GM21381 (cell line): ENCODE measurements around the gene CLASP1.
"Not testable (repeated sequence)": the region's sequence is repeated elsewhere in the genome, so short reads cannot be mapped to it uniquely, and the experiment has no call there.

ENCODE experiments used
- ATAC-seq: cut with Tn5 transposase; IDR thresholded peaks from one replicate; pipeline ENCODE4 v1.9.1; 2021; ENCODE audit warnings: mild to moderate bottlenecking, moderate library complexity; ENCODE audit not compliant: unreplicated experiment

The CLASP1 gene

GRCh38 chr2:121335294-121336290 is 313.7 kb downstream of the CLASP1 start:
- no peak for ATAC-seq

DNA sequence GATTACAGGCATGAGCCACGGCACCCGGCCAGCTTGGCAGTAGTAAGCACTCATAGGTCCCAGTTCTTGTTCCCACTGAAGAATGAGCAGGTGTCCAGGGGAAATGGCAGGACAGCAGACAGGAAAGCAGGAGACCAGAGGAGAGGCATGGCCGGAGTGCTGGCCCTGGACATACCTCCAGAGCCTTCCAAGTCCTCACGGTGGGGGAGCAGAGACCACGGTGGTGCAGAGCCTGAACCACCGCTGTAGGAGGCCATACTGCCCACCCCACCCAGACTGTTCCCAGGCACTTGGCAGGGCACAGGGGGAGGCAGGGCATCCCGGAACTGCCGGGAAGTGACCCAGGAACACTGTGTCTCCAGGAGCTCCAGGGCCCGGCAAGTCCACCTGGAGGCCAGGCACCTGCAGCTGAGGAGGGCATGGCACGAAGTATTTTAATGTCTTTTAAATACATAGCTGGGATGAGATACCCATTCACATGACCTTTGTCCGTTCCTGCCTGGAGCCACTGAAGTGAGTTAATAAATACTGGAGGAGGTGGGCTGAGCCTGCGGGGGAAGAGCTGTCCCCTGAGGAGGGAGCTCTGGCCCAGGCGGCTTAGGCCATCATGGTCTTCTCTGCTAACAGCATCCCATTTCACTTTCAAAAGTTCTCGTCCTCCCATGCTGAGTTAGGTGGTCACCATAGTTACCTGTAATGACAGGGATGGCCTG is 314.5 kb downstream of the CLASP1 start:
- no peak for ATAC-seq

DNA sequence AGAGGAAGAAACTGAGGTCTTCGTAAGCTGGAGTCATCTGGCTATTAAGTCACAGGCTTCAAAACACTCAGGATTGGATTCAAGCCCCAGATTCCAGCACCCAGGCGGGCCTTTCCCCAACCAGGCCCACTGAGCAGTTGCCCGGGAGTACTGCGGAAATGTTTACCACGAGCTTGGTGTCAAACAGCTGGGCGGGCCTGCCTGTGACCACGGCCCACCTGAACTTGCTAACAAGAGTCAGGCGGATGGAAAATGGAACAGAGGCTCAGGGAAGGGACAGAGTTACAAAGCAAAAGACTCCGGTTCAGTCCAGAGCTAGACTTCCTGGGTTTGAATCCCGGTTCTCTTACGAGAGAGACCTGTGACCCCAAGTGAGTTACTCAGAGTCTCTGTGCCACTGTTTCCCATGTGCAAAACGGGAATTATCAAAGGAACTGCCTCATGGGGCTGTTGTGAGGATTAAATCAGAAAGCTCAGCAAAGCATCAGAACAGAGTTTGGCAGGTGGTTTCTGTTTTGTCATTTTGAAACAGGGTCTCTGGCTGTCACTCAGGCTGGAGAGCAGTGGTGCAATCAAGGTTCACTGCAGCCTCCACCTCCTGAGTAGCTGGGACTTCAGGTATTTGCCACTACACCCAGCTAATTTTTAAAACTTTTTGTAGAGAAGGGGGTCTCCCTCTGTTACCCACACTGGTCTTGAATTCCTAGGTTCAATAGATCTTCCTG is 315.3 kb downstream of the CLASP1 start:
- peak; percentile 70 for ATAC-seq

DNA sequence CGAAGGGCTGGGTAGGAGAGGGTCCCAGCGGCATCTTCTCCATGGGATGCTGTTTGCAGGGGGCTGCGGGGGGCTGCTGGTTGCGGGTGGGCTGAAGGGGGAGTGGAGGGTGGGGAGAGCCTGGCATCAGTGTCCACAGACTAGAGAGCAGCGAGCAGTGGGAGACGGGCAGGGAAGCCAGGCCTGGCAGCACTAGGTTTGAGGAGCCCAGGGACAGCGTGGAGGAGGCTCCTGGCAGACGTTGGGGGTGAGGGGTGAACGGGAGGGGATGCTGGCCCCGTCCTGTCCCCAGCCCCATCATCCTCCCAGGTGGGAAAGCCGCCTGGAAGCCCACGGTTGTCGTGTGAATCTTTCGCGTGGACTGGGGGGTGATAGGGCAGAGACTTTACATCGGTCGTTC is 316.0 kb downstream of the CLASP1 start:
- no peak for ATAC-seq

- not testable (repeated sequence) for ATAC-seq
These were observed 317.9 kb downstream of the CLASP1 start for GRCh38 chr2:121331324-121331723.

GRCh38 chr2:121330921-121331320 is 318.3 kb downstream of the CLASP1 start:
- ATAC-seq, result no peak

GRCh38 chr2:121329786-121330185 is 319.5 kb downstream of the CLASP1 start:
- ATAC-seq, result no peak

DNA sequence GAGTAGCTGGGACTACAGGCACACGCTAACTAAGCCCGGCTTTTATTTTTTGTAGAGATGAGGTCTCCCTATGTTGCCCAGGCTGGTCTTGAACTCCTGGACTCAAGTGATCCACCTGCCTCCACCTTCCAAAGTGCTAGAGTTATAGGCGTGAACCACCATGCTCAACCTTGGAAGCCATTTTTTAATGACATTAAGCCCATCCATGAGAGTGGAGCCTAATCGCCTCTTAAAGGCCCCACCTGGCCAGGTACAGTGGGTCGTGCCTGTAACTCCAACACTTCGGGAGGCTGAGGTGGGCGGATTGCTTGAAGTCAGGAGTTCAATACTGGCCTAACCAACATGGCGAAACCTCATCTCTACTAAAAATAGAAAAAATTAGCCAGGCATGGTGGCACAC is 322.6 kb downstream of the CLASP1 start:
- ATAC-seq, result no peak

- ATAC-seq, result no peak
These were observed 324.7 kb downstream of the CLASP1 start for GRCh38 chr2:121324601-121325000.

GRCh38 chr2:121321476-121321875 is 327.8 kb downstream of the CLASP1 start:
- ATAC-seq, result no peak

GRCh38 chr2:121319941-121320340 is 329.3 kb downstream of the CLASP1 start:
- no peak for ATAC-seq

DNA sequence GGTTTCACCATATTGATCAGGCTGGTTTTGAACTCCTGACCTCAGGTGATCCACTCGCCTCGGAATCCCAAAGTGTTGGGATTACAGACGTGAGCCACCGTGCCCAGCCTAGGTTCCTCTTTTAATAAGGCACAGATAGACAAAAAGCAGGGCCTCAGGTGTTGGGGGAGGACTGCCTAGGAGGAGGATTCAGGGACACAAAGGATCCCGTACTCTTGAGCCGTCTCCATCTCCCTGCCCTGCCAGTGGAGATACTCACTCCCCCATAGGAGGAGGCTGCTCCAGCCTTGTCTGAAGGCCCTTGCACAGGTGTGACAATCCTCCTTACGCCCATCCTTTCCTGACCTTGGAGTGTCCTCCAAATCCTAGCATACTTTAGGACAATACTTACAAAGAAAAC is 332.3 kb downstream of the CLASP1 start:
- no peak for ATAC-seq

DNA sequence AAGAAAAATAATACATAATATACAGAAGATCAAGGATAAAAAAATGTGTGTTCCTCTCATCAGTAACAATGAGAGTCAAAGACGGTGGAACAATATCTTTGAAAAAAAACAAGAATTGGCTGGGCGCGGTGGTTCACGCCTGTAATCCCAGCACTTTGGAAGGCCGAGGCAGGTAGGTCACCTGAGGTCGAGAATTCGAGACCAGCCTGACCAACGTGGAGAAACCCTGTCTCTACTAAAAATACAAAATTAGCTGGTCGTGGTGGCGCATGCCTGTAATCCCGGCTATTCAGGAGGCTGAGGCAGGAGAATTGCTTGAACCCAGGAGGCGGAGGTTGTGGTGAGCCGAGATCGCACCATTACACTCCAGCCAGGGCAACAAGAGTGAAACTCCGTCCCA is 335.6 kb downstream of the CLASP1 start:
- not testable (repeated sequence) for ATAC-seq

GRCh38 chr2:121309801-121310200 is 339.5 kb downstream of the CLASP1 start:
- ATAC-seq, result no peak

GRCh38 chr2:121309323-121309722 is 339.9 kb downstream of the CLASP1 start:
- no peak for ATAC-seq

- no peak for ATAC-seq
These were observed 342.2 kb downstream of the CLASP1 start for GRCh38 chr2:121307048-121307447.

DNA sequence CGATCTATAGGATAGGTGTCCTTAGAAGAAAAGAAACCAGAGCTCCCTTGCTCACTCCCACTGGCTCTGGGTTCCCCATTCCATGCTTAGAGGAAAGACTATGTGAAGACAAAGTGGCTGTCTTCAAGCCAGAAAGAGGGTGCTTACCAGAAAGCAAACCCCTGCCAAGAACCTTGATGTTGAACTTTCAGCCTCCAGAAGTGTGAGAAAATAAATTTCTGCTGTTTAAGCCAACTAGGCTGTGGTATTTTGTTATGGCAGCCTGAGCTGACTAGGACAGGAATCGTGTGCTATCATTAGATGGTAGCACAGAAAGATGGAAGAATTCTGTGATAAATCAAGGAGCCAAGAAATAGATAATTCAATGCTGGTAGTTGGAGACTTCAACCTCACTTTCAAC is 344.3 kb downstream of the CLASP1 start:
- no peak for ATAC-seq

GRCh38 chr2:121303531-121304263 is 345.6 kb downstream of the CLASP1 start:
- no peak for ATAC-seq

GRCh38 chr2:121301190-121301589 is 348.1 kb downstream of the CLASP1 start:
- ATAC-seq, result not testable (repeated sequence)

DNA sequence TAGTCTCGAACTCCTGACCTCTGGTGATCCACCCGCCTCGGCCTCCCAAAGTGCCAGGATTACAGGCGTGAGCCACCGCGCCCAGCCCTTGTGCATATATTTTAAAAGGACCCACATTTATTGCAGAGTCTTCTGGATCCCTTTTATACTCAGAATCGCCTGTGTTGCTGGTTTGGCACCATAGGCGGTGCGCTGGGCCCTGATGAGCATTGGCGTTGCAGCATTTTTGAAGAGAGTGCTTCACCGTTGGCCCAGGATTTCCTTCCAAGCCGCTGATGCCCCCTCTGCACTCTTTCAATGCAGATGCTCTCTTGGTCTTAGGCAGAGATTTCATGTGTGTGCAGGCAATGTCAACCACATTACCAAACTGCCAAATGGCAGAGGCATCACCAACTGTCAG is 350.8 kb downstream of the CLASP1 start:
- no peak for ATAC-seq

DNA sequence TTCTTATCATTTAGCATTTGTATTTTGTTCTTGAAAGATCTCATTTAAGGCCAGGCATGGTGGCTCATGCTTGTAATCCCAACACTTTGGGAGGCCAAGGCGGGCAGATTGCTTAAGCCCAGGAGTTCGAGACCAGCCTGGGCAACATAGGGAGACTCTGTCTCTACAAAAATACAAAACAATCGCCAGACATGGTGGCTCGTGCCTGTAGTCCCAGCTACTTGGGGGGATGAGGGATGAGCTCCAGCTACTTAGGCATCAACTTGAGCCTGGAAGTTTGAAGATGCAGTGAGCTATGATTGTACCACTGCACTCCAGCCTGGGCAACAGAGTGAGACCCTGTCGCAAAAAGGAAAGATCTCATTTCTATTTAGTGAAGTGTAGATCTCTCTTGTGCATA is 351.4 kb downstream of the CLASP1 start:
- not testable (repeated sequence) for ATAC-seq
